ENCODE measurements around the gene ARPC5.

ARPC5 gene

DNA sequence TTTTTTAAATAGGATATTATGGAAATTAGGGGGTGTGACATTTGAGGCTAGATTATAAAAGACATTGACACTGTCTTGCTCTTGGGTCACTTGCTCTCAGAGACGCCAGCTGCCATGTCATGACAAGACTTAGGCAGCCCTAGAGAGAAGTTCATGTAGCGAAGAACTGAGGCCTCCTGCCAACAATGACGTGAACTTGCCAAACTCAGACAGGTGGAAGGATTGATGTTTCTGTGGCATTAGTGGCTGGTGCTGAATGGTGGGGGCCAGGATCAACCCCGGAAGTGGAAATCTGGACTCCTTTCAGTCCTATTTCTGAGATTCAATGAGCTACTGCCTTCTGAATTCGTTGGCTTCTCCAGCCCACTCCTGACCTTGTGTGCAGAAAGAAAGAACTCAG lies 60.0 kb downstream of the ARPC5 start:
- DNase-seq = no peak
- H3K4me3 ChIP-seq (ENCODE audit: low read depth in 1 of 2, low read length in 2 of 2) = no peak overlapping the region
- no peak overlapping the region for H3K9ac ChIP-seq (ENCODE audit: low read depth, low read length)
- H3K4me1 ChIP-seq (ENCODE audit: insufficient read depth, low read length) = peaks cover 11% of the 10 kb centered on the region
- no peak for ATAC-seq (ENCODE audit: insufficient read depth, low read depth)
- H3K27ac ChIP-seq (ENCODE audit: low read length) = no peak overlapping the region
- H4K20me1 ChIP-seq (ENCODE audit: insufficient read depth, low read length) = no peaks in the 10 kb centered on the region
- no peak overlapping the region for H3K4me2 ChIP-seq (ENCODE audit: insufficient read depth, low read length)
- H2AFZ ChIP-seq (ENCODE audit: low read depth, low read length) = no peak overlapping the region
- no peaks in the 10 kb centered on the region for H3K27me3 ChIP-seq (ENCODE audit: insufficient read depth, low read length, poor library complexity)
- H3K79me2 ChIP-seq (ENCODE audit: insufficient read depth, low read length) = no peaks in the 10 kb centered on the region
- H3K36me3 ChIP-seq (ENCODE audit: insufficient read depth, low read length) = no peaks in the 10 kb centered on the region
- no peaks in the 10 kb centered on the region for H3K9me3 ChIP-seq (ENCODE audit: insufficient read depth, low read length, severe bottlenecking)
- TF ChIP-seq CTCF (IDR thresholded peaks at IDR 0.05; ENCODE audit: borderline replicate concordance, extremely low read depth, low read length, poor library complexity, severe bottlenecking) = no peak
- TF ChIP-seq EZH2 (IDR thresholded peaks at IDR 0.05; ENCODE audit: borderline replicate concordance, low read depth, low read length, severe bottlenecking) = no peak

GRCh38 chr1:183572721-183573120 lies 62.9 kb downstream of the ARPC5 start:
- Histone ChIP-seq H3K4me1 (ENCODE audit: insufficient read depth, low read length) (no peaks in the 10 kb centered on the region), H3K4me2 (ENCODE audit: insufficient read depth, low read length) (no peak overlapping the region), H3K4me3 (ENCODE audit: low read depth in 1 of 2, low read length in 2 of 2) (no peak overlapping the region), H2AFZ (ENCODE audit: low read depth, low read length) (no peak overlapping the region), H3K9me3 (ENCODE audit: insufficient read depth, low read length, severe bottlenecking) (no peaks in the 10 kb centered on the region), H3K79me2 (ENCODE audit: insufficient read depth, low read length) (no peaks in the 10 kb centered on the region), H3K9ac (ENCODE audit: low read depth, low read length) (no peak overlapping the region), H3K27me3 (ENCODE audit: insufficient read depth, low read length, poor library complexity) (no peaks in the 10 kb centered on the region), H4K20me1 (ENCODE audit: insufficient read depth, low read length) (no peaks in the 10 kb centered on the region), H3K27ac (ENCODE audit: low read length) (no peak overlapping the region), H3K36me3 (ENCODE audit: insufficient read depth, low read length) (no peaks in the 10 kb centered on the region)
- no peak for ATAC-seq (ENCODE audit: insufficient read depth, low read depth)
- DNase-seq = no peak
- no peak for TF ChIP-seq CTCF (IDR thresholded peaks at IDR 0.05; ENCODE audit: borderline replicate concordance, extremely low read depth, low read length, poor library complexity, severe bottlenecking)

DNA sequence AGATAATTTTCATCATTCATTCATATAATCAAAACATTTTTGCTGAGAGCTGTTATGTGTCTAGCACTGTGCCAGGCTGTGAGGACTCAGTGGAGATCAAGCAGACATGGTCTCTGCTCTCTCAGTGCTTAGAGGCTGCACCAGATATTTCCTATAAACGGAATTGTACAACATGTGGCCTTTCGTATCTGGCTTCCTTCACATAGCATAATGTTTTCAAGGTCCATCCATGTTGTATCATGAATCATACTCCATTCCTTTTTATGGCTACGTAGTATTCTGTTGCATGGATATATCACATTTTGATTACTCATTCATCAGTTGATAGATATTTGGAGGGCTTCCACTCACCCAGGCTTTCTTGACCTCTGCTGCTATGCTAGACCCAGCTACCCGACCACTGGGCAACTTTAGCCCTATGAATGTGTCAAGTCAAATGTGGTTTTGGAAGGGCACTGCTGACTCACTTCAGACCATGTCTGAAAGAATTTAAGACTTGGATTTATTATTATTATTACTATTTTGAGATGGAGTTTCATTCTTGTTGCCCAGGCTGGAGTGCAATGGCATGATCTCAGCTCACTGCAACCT lies 63.8 kb downstream of the ARPC5 start:
- Histone ChIP-seq H3K4me3 (ENCODE audit: low read depth in 1 of 2, low read length in 2 of 2) (no peak overlapping the region), H3K9me3 (ENCODE audit: insufficient read depth, low read length, severe bottlenecking) (no peaks in the 10 kb centered on the region), H3K27me3 (ENCODE audit: insufficient read depth, low read length, poor library complexity) (no peaks in the 10 kb centered on the region), H3K9ac (ENCODE audit: low read depth, low read length) (no peak overlapping the region), H3K79me2 (ENCODE audit: insufficient read depth, low read length) (no peaks in the 10 kb centered on the region), H3K4me1 (ENCODE audit: insufficient read depth, low read length) (no peaks in the 10 kb centered on the region), H4K20me1 (ENCODE audit: insufficient read depth, low read length) (no peaks in the 10 kb centered on the region), H3K27ac (ENCODE audit: low read length) (no peak overlapping the region), H3K36me3 (ENCODE audit: insufficient read depth, low read length) (no peaks in the 10 kb centered on the region), H3K4me2 (ENCODE audit: insufficient read depth, low read length) (no peak overlapping the region), H2AFZ (ENCODE audit: low read depth, low read length) (no peak overlapping the region)
- ATAC-seq (ENCODE audit: insufficient read depth, low read depth) (no peak), DNase-seq (no peak)
- no peak for TF ChIP-seq EZH2 (IDR thresholded peaks at IDR 0.05; ENCODE audit: borderline replicate concordance, low read depth, low read length, severe bottlenecking)
- no peak for TF ChIP-seq CTCF (IDR thresholded peaks at IDR 0.05; ENCODE audit: borderline replicate concordance, extremely low read depth, low read length, poor library complexity, severe bottlenecking)

All from DND-41 (cell line).